ENCODE data around the gene NELL2.
"Not testable (repeated sequence)": the region's sequence is repeated elsewhere in the genome, so short reads cannot be mapped to it uniquely, and the experiment has no call there.

NELL2 gene

GRCh38 chr12:44875954-44876543 is at the start of gene NELL2:
Gene NELL2 (minus strand): TSS chr12:44876315. CDS start chr12:44875869, 446 bp downstream.
- peak; percentile 14 for DNase-seq

- DNase-seq, result no peak
Observed at GRCh38 chr12:44921736-44922135, 45.6 kb upstream of the NELL2 start.

GRCh38 chr12:44917141-44917540 is 41.0 kb upstream of the NELL2 start:
- DNase-seq, result no peak

GRCh38 chr12:44915958-44916357 is 39.8 kb upstream of the NELL2 start:
- DNase-seq, result no peak

- no peak for DNase-seq
Observed at GRCh38 chr12:44904321-44904720, 28.2 kb upstream of the NELL2 start.

- DNase-seq, result not testable (repeated sequence)
Observed at GRCh38 chr12:44898108-44898507, 22.0 kb upstream of the NELL2 start.

GRCh38 chr12:44889926-44890325 is 13.8 kb upstream of the NELL2 start:
- no peak for DNase-seq

- DNase-seq, result no peak
Observed at GRCh38 chr12:44889162-44889561, 13.0 kb upstream of the NELL2 start.

GRCh38 chr12:44885902-44886301 is 9.8 kb upstream of the NELL2 start:
- no peak for DNase-seq

GRCh38 chr12:44881197-44881596 is 5.1 kb upstream of the NELL2 start:
- no peak for DNase-seq

- no peak for DNase-seq
Observed at GRCh38 chr12:44876544-44877410, 662 bp upstream of the NELL2 start.

GRCh38 chr12:44875417-44875953 is 630 bp downstream of the NELL2 start:
- peak; percentile 11 for DNase-seq

GRCh38 chr12:44874981-44875416 is 1.1 kb downstream of the NELL2 start:
- no peak for DNase-seq

- no peak for DNase-seq
Observed at GRCh38 chr12:44873898-44874297, 2.2 kb downstream of the NELL2 start.

- no peak for DNase-seq
Observed at GRCh38 chr12:44869503-44869902, 6.6 kb downstream of the NELL2 start.

GRCh38 chr12:44863867-44864266 is 12.2 kb downstream of the NELL2 start:
- no peak for DNase-seq

- DNase-seq, result no peak
Observed at GRCh38 chr12:44859998-44860689, 16.0 kb downstream of the NELL2 start.

- no peak for DNase-seq
Observed at GRCh38 chr12:44858226-44858855, 17.8 kb downstream of the NELL2 start.

- no peak for DNase-seq
Observed at GRCh38 chr12:44852483-44852882, 23.6 kb downstream of the NELL2 start.

- no peak for DNase-seq
Observed at GRCh38 chr12:44851586-44851985, 24.5 kb downstream of the NELL2 start.

GRCh38 chr12:44848703-44849085 is 27.4 kb downstream of the NELL2 start:
- DNase-seq, result no peak

GRCh38 chr12:44847888-44848702 is 28.0 kb downstream of the NELL2 start:
- no peak for DNase-seq

All from DMS79 treated with DMSO at 0.1 percent for 48 hours (cell line).